NAMALWA (cell line): ENCODE results near the gene VPS33A.

ENCODE experiments used
- DNase-seq: peaks from one replicate; pipeline ENCODE4 v3.0.0-alpha.2; 2015; ENCODE audit warnings: low spot score

VPS33A gene

DNA sequence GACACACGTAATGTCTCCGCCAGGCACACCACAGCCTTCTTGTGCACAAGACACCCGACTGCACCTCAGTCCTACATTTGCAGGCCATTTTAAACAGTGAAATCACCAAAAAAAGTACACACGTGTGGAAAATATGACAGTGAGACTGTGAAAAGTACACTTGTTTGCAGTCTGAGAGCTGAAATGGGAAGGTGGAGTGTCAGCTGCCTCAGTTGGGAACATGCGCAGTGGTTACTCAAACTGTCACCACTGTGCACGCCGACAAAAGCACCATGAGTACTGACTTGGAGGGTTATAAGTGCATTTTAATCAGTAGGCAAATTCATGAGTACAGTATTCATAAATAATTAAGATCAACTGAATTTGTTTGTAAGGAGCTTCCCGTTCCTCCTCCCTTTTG is 15.8 kb downstream of the VPS33A start:
- DNase-seq, result no peak

DNA sequence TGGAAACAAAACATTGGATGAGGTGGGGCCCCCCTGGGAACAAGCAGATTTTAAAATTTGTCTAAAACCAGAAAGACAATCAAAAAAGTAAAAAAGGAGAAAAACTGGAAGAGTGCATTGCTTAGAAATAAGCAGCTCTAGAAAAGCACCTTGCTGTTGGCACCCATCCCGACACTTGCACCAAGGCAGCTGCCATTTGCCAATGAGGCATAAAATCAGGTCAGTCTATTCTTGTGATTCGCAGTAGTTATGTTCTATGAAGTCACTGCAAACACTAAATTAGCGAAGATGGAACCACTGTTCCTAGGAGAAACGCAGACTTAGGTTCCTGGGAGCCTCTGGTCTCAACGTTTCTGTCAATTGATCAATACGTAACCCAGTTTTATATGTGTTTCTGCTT is 16.2 kb downstream of the VPS33A start:
- no peak for DNase-seq

DNA sequence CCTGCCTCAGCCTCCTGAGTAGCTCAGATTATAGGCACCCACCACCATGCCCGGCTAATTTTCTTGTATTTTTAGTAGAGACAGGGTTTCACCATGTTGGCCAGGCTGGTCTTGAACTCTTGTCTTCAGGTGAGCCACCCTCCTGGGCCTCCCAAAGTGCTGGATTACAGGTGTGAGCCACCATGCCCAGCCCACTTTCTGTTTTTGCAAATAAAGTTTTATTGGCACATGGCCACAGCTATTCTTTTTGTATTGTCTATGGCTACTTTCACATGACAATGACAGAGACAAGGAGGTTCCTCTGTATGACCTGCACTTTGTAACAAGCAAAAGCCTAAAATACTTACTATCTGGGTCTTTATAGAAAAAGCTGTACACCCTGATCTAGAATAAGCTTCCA is 20.7 kb downstream of the VPS33A start:
- DNase-seq, result no peak

DNA sequence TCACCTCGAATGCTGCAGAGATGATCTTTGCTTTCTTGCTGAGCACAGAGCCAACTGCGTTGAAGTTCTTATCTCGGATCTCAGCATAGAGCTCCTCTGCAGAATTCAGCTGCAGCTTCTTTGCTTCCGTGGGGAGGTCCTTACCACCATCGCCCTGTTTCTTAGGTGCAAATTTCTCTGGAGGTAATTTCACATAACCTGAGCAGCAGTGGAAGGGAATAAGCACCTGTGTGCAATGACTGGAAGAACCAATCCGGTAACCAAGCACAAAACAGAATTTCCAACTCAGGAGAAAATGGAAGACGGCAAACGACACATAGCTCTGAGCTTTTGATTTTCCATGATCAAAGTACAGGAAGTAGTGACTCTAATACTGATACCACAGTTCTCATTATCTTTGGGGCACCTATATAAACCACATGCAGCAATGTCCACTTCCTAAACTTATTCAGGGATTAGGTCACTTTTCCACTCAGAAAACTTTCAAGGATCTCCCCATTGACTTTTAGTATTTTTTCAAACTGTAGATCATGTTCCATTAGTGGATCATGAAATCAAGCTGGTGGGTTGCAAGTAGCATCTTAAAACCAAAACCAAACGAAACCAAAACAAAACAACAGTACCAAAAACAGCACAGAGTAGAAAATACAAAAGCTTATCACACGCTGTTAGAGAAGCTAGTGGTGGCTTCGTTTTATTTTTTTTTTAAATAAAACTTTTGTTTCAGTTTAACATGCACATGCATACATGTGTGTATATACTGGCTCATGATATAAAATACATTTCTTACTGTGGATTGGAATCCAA is 21.5 kb downstream of the VPS33A start:
- no peak for DNase-seq

DNA sequence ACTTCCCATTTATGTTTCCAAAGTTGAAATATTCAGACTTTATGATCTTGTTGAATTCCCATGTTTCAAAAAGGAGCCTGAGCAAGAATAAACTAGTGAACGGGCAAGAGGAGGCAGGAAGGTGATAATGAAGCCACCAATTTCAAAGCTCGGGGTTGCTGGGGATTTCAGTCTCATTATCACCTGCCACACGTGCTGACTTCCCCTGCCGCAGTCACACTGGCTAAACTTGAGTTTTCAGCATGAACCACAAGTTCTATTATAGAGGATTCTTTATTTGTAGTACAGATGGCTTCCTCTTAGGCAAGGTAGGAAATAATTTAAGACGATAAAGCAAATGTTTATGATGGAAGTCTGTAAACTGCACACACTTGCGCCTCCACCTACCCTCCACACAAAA is 22.3 kb downstream of the VPS33A start:
- DNase-seq, result no peak

DNA sequence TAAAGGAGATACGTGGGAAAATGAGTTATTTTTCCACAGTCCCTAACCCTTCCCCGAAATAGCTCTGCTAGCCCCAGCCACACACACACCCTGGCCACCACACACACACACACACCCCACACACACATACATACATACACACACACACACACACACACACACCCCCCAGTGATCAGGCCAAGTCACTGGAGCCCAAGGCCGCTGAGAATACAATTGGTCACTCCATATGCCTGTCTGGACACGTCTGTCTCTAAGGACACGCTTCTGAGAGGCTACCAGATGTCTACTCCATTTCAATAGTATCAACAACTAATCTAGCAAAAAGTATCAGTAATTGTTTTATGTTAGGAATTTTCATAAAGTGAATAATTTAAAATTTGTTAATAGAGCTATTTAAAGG is 27.4 kb downstream of the VPS33A start:
- no peak for DNase-seq

DNA sequence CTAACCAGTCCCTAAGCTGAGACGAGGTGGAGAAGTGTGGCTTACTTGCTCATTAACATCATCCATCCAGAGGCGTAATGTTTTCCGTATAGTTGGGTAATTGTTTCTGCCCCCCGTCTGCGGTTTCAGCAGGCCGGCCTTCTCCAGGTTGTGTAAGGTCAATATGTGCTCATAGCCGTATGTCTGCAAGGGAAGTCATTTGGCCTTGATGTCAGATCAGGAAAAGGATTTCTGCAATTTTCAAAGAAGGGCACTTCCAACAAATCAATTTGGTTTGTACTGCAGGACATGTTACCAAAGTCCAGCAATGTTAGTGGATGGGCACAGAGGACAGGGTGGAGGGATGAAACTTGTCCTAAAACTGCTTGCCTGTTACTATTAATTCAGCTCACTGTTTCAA is 30.6 kb downstream of the VPS33A start:
- no peak for DNase-seq

DNA sequence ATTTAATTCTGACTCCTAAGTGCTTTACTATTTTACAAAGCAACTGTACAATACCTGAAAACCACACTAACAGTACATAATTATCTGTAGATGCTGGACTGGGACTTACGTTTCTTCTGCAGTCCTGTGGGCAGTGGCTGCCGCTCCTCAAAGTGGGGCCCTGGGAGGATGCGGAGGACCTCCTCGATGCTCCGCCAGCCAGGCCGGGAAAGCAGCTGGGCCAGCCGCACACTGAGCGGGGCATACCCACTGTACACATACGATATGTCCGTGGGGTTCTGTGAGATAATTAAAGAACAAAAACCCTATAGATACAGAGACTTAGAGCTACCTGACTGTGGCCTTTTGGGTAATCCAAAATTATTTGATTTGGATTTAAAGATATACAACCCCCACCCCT is 33.6 kb downstream of the VPS33A start:
- no peak for DNase-seq

DNA sequence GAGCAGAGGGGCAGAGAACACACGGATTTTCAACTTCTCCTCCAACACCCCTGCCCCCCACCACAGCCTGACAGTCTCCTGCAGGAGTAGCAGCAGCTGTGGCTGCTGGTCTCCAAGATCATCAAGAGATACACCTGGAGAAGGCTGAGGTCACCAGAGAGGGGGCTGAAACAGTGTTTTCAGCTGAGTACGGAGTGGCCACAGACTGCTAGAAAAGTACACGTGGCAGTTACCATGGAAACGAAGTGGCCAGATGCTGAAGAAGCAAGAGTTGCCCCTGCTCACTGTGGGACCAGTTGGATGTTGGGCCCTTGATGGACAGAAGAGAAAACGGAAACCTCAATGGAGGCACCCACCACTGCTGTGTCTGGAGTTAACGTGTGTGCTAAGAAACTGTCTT is 35.5 kb downstream of the VPS33A start:
- DNase-seq, result no peak

DNA sequence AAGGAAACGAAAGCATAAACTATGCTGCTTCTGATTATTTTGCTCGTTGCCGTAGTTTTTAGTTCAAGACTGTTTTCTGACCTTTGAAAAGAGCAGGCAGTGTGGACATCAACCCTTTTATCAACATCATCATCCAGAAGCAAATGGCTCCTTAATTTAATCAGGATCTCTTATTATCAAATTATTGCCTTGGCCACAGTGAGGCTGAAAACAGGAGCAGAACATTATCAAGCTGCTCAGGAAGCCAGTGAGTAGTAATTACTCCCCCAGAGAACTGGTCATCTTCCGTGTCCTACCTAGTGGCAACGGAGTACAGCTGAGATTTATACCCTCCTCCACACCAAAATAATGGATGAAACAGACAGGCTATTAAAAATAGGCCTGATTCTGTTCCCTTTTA is 38.2 kb downstream of the VPS33A start:
- no peak for DNase-seq

DNA sequence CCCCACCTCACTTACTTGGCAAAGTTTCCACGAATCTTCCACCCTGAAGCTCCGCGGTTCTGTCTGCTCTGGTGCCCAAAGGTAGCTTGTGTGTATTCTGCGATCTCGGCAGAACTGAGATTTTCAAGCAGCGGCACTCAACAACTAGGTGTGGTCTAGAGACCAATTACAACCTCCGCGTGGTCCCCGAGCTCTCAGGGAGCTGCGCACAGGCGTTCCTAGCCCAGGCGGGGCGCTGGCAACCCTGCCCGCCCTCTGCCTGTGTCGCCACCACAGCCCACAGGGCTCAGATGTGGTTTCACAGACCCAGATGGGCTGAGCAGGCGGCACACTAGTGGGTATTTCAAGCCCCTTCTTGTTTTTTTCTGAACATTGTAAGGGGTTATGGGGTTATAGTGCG is 39.0 kb downstream of the VPS33A start:
- DNase-seq, result no peak

DNA sequence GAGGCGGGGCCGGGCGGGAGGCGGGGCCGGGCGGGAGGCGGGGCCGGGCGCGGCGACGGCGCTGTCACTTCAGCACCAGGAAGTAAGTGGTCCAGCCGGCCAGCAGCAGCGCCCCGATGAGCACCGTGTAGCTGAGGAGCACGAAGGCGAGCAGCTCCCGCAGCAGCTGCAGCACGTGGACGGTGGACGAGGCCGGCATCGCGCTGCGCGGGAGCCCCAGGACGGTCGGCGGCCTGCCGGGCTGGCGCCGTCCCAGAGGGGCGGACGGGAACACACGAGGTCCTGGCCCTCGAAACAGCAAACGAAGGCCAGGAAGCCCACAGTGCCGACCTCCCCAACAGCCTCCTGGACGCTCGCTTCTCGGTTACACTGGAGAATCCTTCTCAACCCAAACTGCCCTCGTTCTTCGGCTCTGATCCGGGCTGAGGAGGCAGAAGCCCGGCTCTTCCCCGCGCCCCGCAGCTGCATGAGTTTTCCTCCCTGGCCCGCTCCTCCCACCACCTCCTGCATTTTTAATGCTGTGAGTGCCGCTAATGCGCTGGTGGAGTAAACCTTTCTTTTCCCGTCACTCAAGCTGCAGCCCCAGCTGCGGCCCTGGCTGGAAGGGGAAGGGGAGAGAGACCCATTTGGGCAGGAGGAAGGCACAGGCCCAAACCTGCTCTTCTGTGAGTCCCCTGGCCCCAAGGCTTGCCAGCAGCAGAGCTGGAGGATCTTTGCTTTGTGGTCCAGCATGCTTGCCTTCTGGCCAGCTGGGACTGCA is 39.7 kb downstream of the VPS33A start:
- DNase-seq, result no peak

DNA sequence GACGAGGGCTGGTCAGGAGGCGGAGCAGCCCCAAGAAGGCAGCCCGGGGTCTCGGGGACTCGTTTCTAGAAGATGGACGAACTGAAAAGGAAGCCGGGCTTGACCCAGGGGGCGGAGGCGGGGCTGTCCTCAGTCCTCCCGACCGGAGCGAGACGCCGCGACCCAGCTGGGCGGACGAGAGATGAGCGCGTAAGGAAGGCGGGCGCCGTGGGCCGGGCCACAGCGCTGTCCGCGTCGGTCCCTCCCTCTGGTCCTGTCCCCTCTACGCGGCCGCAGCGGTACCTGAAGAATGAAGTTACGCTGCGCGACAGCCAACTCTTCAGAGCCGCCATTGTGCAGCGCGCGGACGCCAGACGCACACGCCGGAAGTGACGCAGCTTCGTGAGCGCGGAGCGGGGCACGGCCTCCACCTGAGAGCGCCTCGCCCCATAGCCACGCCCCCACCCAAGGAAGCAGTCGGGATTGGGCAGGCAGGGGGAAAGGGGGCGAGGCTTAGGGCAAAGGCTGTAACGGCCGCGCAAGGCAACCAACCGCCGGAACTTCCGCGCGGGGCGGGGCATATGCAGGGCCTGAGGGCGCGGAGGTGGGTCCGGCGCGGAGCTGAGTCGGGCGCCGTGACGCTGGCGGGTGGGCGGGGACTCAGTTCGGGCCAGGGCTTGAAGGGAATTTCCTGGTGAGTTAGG is 40.5 kb downstream of the VPS33A start, which contains the start of gene DIABLO:
TSS of gene DIABLO (minus strand) at position 370 of the 683 bp plus-strand sequence. CDS start at position 332, 38 bp downstream.
- DNase-seq, result peak; percentile 99

DNA sequence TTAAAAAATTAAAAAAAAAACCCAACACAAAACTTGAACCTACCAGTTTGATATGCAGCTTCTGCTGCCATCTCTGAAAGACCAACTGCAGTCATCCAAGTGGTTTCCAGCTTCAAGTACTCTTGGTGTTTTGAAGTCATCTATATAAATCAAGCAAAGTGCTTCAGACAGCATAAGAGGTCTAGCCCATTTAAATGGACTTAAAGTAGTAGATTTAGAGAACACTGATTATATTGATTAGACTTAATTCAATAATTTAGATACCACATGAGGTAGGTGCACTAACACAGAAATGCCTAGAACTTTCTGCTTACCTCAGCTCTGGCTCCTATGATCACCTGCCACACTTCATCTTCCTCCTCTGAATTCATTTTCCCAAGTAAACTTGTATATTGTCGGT is 49.8 kb downstream of the VPS33A start:
- DNase-seq, result no peak

DNA sequence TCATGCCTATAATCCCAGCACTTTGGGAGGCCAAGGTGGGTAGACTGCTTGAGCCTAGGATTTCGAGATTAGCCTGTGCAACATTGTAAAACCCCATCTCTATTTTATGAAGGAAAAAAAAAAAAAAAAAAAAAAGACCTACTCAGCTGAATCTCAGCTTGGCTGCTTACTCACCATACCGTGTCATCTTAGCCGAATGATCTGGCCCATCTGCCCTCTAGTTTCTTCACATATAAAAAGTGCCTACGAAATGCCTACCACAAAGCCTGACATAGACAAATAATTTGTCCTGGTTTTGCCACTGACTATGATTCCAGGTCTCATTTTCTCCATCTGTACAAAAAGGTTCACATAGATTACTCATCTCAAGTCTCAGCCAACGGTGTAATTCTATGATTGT is 50.5 kb downstream of the VPS33A start:
- DNase-seq, result no peak

DNA sequence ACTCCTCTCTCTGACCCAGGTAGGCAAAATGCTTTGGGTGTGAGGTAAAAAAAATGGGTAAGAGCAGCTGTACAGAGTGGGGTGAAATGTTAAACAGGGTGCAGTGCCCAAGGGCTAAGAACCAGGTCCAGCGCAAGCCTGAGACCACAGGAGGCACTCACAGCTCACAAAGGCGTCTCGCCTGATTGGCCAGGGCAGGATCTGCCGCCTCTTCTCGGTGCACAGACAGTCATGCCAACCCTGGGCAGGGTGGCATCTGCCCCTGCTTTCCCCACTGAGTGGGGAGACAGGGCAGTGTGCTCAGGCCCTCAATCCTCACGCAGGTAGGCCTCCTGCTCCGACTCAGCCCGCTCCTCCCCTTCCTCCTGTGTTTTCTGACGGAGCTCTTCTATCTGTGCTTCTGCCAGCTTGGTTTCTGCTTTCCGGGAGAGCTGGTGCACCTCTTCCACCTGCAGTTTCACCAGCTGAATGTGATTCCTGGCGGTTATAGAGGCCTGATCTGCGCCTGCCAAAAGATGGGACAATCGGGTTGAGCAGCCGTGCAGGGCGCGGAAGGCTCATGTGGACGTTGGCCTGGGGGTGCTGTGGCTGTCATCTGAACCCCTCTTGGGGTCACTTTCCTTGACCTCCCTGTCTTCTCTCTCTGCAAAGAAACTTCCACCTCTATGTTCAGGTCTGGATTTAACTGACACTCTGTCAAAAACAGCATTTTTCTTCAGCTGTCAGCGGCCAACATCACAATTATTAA is 58.0 kb downstream of the VPS33A start:
- DNase-seq, result no peak

DNA sequence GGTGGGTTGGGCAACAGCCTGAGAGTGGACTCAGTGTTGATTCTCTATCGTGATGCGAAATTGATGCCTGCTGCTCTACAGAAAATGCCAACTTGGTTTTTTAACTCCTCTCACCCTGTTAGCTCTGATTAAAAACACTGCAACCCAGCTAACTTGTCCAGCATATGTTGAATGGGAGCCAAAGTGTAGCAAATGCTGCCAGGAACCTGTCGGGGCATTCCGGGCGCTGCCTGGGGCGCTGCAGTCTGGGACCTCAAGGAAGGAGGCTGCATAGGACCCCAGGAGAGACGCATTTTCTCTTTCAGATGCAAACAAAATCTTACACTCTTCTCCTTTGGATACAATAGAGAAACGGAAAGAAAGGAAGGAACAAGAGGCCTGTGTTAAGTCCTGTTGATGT is 58.9 kb downstream of the VPS33A start:
- DNase-seq, result no peak

DNA sequence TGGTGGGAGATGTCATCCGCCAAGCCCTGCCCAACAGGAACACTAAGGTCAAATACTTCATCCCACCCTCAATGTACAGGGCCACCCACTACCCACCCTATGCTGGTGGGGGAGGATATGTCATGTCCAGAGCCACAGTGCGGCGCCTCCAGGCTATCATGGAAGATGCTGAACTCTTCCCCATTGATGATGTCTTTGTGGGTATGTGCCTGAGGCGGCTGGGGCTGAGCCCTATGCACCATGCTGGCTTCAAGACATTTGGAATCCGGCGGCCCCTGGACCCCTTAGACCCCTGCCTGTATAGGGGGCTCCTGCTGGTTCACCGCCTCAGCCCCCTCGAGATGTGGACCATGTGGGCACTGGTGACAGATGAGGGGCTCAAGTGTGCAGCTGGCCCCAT is 59.3 kb downstream of the VPS33A start:
- no peak for DNase-seq

DNA sequence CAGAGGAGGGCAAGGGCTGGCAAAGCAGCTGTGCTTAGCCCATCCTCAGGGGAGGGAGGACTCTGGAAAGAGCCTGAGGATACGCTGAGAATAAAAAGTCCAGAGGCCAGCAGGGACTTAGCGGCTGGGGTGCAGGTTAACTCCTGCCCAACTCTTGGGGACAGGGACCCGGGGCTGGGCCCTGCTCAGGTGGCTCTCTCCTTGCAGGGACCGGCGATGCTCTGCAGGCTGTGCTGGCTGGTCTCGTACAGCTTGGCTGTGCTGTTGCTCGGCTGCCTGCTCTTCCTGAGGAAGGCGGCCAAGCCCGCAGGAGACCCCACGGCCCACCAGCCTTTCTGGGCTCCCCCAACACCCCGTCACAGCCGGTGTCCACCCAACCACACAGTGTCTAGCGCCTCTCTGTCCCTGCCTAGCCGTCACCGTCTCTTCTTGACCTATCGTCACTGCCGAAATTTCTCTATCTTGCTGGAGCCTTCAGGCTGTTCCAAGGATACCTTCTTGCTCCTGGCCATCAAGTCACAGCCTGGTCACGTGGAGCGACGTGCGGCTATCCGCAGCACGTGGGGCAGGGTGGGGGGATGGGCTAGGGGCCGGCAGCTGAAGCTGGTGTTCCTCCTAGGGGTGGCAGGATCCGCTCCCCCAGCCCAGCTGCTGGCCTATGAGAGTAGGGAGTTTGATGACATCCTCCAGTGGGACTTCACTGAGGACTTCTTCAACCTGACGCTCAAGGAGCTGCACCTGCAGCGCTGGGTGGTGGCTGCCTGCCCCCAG is 60.0 kb downstream of the VPS33A start:
- no peak for DNase-seq

DNA sequence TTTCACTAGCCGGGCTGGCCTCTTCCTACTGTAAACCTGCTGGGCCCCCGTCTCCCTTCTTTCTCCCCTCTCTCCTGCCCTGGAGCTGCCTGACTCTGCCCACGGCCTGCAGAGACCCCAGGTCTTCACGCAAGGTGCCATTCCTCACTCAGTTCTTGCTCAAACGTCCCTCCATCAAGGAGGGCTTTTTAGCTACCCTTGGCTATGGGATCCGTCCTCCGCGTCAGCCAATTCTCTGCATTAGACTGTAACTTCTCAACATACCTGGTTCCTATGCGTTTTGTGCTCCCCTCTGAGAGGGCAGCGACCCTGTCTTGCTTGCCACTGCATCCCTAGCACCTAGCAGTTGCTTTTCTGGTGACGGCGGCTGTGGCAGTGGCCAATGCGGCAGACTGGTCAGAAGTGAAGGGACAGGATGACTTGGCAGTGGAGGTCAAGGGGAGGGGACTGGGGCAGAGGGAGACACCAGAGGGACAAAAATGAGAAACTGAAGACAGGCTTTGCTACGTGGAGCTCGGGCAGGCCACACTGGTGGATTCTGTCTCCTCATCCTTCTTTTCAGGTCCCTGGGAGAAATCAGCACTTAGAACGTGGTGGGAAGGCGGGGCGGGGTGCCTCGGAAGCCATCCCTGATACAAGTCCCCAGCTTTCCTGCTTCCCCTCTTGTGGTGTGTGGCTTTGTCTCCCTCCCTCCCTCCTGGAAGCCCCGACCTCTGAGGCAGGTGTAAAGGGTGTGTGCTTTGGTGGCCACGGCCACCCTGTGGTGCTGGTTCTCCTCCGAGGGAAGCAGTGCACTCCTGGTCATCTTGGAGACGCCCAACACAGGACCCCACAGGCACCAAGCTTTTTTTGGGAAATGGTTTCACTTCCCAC is 61.0 kb downstream of the VPS33A start:
- no peak for DNase-seq
